GM13977 (cell line): ENCODE data around the gene PLCB1.

ENCODE experiments used
- DNase-seq: peaks from one replicate; pipeline ENCODE4 v3.0.0; 2012; ENCODE audit warnings: low spot score
- CTCF ChIP-seq: IDR thresholded peaks from 2 replicates; pipeline ENCODE4 v1.5.1; 2012; ENCODE audit warnings: mild to moderate bottlenecking, control low read depth; ENCODE audit not compliant: insufficient read depth; ENCODE audit errors: extremely low read depth, missing control alignments
- in situ Hi-C: fragments of 300-500 bp; cut with MboI; formaldehyde crosslinking; loops from one replicate; pipeline ENCODE4 v1.12.0; 2022; ENCODE audit warnings: low sequenced_read_pairs, low pct_unique_long_range_greater_than_20kb, mixed read lengths, inconsistent platforms; ENCODE audit not compliant: unreplicated experiment

The PLCB1 gene

GRCh38 chr20:8139899-8140298 is 7.8 kb downstream of the PLCB1 start:
- in situ Hi-C loops: no loop called here
- TF ChIP-seq CTCF: no peak
- no peak for DNase-seq

GRCh38 chr20:8143474-8143873 is 11.4 kb downstream of the PLCB1 start:
- DNase-seq: no peak
- TF ChIP-seq CTCF: no peak
- in situ Hi-C loops: no loop called here

GRCh38 chr20:8144282-8145245 is 12.5 kb downstream of the PLCB1 start:
- no peak for TF ChIP-seq CTCF
- in situ Hi-C loops: no loop called here
- no peak for DNase-seq

GRCh38 chr20:8145246-8146168 is 13.4 kb downstream of the PLCB1 start:
- in situ Hi-C loops: no loop called here

GRCh38 chr20:8147476-8147875 is 15.4 kb downstream of the PLCB1 start:
- DNase-seq: no peak
- in situ Hi-C loops: no loop called here
- TF ChIP-seq CTCF: no peak

More at GRCh38 chr20:8145246-8146168, 13.4 kb downstream of the PLCB1 start:
- no peak for TF ChIP-seq CTCF
- DNase-seq: no peak

- no peak for DNase-seq
- in situ Hi-C loops: no loop called here
- no peak for TF ChIP-seq CTCF
These were observed 16.4 kb downstream of the PLCB1 start for GRCh38 chr20:8148501-8148900.
